Amygdala (tissue), 56 donors: ENCODE data around the gene KIRREL1.

ENCODE experiments used
- DNase-seq, 56 donors: peaks; one replicate each; lab custom pipeline; 2025; lab: John Stamatoyannopoulos, UW

Gene KIRREL1

GRCh38 chr1:157969697-157970485 lies 23.6 kb upstream of the KIRREL1 start:
- DNase-seq: peak in 1 of 56 donors; percentile 10

GRCh38 chr1:157971769-157972168 lies 21.7 kb upstream of the KIRREL1 start:
- DNase-seq: no peak

DNA sequence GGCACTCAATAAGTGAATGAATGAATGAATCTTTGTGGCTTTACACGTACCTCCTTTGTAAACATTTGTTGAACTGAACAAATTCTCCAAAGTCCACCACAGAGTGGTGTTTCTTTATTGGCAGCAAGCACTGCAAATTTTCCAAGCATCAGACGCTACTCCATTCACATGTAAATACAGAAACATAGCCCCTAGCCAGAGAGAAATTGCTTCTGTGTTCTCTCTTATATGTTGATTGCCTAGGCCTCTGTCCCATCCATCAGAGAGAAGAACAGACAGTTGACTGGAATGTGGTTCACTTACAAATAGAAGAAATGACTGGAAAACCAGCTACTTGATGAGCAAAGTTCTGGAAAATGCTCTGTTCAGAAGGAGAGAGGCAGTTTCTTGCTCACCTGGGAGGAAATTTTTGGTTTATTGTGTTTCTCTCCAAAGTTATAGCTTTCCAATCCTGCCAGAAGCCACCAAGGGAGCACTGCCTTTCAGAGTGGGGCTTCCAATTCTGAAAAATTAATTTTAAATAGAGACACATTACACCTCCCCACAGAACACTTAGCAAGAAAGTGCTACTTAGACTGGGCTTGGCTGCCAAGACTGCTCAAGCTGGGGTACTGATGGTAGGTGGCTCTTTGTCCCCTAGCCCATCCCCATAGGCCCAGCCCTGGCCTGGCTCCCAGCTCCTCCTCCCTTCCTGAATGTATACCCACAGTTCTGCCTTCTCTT lies 18.1 kb upstream of the KIRREL1 start:
- DNase-seq: no peak

DNA sequence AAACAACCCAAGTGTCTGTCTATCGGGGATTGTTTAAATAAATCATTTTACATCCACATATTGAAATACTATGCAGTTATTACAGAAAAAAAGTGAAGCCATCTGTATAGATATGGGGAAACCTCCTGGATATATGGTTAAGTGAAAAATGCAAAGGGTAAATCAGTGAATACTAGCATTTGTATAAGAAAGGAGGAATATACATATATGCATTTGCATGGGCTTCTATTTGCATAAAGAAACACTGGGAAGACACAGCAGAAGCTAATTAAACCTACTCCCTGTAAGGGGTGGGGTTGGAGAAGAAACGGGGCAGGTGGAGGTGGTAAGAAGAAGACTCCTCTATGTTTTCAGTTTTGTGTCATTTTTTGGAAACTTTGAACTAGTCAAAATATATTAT lies 16.6 kb upstream of the KIRREL1 start:
- DNase-seq: no peak

- no peak for DNase-seq
These were observed 14.7 kb upstream of the KIRREL1 start for GRCh38 chr1:157978586-157979403.

GRCh38 chr1:157982136-157982535 lies 11.3 kb upstream of the KIRREL1 start:
- no peak for DNase-seq

DNA sequence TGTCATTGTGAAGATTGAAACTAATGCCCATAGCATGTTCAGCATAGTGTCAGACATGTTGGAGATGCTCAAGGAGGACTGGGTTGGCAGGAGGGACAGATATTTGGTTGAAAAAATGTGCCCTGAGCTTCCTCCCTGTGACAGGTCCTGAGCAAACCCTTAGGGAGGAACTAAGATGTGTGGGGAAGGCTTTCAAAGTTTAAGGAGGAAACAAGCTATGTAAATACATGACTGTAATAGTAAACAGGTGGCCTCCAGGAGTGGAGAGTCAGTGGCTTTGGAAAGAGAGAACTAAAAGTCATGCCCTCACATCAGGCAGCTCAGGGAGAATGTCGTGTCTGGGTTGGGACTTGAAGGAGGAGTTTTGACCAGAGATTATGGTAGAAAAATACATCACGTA lies 9.7 kb upstream of the KIRREL1 start:
- DNase-seq: no peak

DNA sequence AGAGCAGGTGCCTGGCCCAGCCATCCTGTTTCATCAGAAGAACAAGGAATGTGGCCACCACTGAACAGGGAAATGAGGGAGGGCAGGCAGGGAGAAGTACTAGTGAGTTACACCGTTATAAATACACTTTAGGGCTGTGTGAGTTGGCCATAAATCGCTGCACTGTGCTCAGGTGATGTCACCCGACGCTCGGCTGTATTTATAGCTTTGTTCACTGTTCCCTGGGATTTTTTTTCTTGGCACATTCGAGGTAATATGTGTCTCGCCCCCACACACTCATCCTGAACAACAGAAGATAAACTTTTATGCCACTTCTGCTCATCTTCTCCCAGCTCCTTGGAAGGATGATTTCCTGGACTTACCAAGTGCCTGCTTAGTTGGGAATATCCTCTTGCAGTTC lies 9.0 kb upstream of the KIRREL1 start:
- DNase-seq: no peak

DNA sequence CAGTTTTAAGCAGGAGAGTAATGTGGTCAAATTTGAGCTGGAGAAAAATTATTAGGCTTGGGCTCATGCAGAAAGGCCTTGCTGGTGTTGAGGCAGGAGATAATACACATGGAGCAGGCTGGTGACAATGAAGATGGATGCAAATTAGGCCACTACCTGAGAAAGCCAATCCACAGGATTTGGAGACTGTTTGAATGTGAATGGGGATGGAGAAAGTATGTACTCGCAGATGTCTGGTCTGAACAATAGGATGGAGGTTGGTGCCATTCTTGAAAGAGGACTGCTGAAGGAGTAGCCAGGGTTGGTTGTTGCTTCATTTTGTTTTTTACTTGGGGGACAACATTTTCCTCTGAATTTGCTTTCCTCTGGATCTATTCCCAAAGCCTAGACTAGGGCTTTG lies 8.0 kb upstream of the KIRREL1 start:
- DNase-seq: no peak

DNA sequence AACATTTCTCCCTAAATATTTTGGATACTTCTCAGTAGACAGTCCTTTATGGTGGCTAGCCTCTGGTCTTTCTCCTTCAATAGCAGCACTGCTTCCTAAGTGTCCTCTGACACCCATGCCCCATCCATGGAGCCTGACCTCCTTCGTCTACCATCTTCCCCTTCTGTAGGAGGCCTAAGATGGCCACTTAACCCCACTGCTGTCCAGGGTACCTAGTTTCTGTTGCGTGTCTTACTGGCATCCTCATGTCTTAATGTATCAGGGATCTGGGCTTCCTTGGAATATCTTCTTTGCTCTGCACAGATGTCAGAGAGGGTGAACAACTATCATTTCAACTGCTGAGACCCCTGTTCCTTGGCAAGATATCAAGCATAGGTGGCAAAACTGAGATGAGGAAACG lies 5.4 kb upstream of the KIRREL1 start:
- no peak for DNase-seq

DNA sequence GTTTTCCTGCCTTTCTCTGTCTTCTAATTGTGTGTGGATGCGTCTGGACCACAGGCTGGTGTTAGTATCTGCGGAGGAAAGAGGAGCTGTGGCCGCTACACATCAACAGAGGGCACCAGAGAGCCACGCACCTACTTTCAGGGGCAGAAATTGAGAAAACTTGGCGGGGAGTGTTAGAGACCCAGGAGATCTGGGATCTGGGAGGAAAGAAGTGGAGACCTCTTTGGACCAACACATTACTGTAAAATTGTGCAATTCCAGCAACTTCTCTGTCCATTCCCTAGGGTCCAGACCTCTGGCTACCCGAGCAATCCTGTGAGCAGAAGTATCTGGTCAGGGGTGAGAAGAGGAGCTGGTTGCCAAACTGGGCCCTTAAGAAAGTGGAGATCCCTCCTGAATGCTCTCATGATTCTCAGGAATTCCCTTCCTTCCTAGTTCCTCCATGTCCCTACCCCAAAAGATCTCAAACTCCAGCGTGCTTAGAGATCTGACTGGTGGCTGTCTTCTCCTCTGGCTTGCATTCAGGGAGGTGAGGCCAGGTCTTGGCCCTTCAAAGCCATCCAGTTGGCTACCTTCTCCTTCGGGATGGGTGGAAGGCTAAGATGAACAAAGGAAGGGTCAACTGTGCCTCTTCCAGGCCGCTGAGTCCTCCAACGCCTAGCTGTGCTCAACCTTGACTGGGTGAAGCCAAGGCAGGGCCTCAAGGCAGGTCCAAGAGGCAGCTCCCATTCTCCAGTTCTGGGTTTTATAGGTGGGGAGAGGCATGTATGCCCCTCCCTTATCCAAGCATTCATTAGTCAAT lies 1.2 kb upstream of the KIRREL1 start:
- DNase-seq: peak in 41 of 56 donors; percentile 6 to 76 (median 35)

DNA sequence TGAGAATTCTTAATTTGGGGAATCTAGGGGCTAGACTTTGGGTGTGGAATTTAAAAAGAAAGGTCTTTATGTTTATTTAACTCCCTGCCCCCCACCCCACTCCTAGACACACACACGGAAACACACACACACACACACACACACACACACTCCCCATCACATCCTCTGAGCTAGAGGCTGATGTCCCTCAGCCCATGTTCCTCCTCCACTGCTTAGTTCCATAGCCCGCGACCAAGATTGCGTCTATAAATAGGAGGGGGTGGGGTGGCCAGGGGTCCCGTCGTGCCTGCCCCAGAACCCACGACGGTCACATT lies 655 bp upstream of the KIRREL1 start:
- no peak for DNase-seq

GRCh38 chr1:157993918-157994605 lies 617 bp downstream of the KIRREL1 start:
- no peak for DNase-seq

DNA sequence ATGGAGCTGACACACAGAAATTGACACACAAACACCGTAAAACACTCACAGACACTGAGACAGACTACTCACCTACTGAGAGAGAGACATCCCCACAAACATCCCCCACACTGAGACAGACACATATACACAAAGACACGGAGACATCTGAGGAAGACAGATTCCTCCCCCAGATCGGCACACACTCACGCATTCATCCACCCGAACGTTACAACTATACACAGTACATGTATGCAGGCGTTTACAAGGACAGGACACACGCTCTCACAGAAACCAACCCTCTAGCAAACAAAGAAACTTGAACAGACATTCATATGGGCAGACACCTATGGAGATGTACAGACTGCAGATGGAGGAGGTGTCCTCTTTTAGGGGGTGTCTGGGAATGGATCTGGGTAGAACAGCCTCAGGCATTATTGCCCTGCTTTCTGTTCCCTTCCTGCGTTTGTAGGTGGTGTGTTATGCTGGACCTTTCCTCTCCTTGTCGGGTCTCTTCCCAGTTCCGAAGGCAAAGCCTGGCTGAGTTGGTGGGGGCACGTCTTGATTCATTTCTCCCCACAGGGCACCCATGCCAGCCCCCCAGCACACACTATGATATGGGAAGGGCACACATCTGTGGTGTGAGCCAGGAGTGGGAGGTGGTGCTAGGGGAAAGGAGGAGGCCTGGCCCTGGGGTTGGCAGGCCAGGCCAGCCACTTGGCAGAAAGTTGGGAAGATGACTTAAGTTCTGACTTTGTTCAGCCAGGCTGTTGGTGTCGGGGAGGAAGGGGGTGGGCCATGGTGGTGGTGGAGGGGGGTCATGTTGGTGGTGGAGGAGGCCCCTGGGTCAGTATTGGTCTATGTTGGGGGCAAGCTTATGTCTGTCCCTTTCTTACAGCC lies 1.5 kb downstream of the KIRREL1 start:
- DNase-seq: peak in 1 of 56 donors; percentile 20

GRCh38 chr1:157995583-157996169 lies 2.2 kb downstream of the KIRREL1 start:
- no peak for DNase-seq

- DNase-seq: no peak
These were observed 3.0 kb downstream of the KIRREL1 start for GRCh38 chr1:157996433-157996832.

GRCh38 chr1:158000507-158000906 lies 7.1 kb downstream of the KIRREL1 start:
- no peak for DNase-seq

- no peak for DNase-seq
These were observed 8.7 kb downstream of the KIRREL1 start for GRCh38 chr1:158002022-158002630.
